ENCODE measurements around the gene CLIP3.
A peak's percentile ranks its signal among the peaks of the same experiment; 100 is the strongest.

The CLIP3 gene

GRCh38 chr19:35993923-35994598, 38.6 kb downstream of the CLIP3 start:
- ChIA-PET CTCF (interaction anchor here (0.6 to 1.7 kb wide), 5 partner anchors 11 to 176 kb away, joined by 3 to 5 read pairs (median 3); partner anchors contain the start of gene ALKBH6), POLR2A (interaction anchor here (0.6 to 1.0 kb wide), 2 partner anchors 20 to 142 kb away, joined by 3 to 4 read pairs; partner anchors contain the start of gene ALKBH6)
- DNase-seq (ENCODE audit: low read depth, low spot score), result no peak
- no peak for TF ChIP-seq CTCF (IDR thresholded peaks at IDR 0.05; ENCODE audit: insufficient read depth, low read length, missing control alignments)
- peak overlapping the region; percentile 78 for H3K4me3 ChIP-seq (ENCODE audit: low read depth, low read length)

GRCh38 chr19:35992907-35993765, 39.5 kb downstream of the CLIP3 start:
- DNase-seq (ENCODE audit: low read depth, low spot score), result no peak
- ChIA-PET CTCF (interaction anchor here (0.9 to 1.7 kb wide), 4 partner anchors 10 to 55 kb away, joined by 3 to 5 read pairs (median 4); partner anchors contain the start of gene ALKBH6), POLR2A (interaction anchor here (0.6 kb wide), 1 partner anchor 143 kb away, joined by 3 read pairs; no protein-coding TSS in a partner anchor)
- no peak overlapping the region for H3K4me3 ChIP-seq (ENCODE audit: low read depth, low read length)
- TF ChIP-seq CTCF (IDR thresholded peaks at IDR 0.05; ENCODE audit: insufficient read depth, low read length, missing control alignments), result no peak

GRCh38 chr19:35991731-35992450, 40.8 kb downstream of the CLIP3 start:
- CTCF ChIA-PET, result interaction anchor here (1.2 kb wide), 1 partner anchor 32 kb away, joined by 3 read pairs; no protein-coding TSS in a partner anchor
- no peak for DNase-seq (ENCODE audit: low read depth, low spot score)
- TF ChIP-seq CTCF (IDR thresholded peaks at IDR 0.05; ENCODE audit: insufficient read depth, low read length, missing control alignments), result no peak
- no peak overlapping the region for H3K4me3 ChIP-seq (ENCODE audit: low read depth, low read length)
- POLR2A ChIA-PET, result no interaction called here

GRCh38 chr19:35990771-35991730, 41.6 kb downstream of the CLIP3 start:
- CTCF ChIA-PET, result interaction anchor here (1.2 to 1.5 kb wide), 2 partner anchors 31 to 44 kb away, joined by 3 to 4 read pairs; no protein-coding TSS in a partner anchor
- no peak for DNase-seq (ENCODE audit: low read depth, low spot score)
- POLR2A ChIA-PET, result no interaction called here
- no peak for TF ChIP-seq CTCF (IDR thresholded peaks at IDR 0.05; ENCODE audit: insufficient read depth, low read length, missing control alignments)
- no peak overlapping the region for H3K4me3 ChIP-seq (ENCODE audit: low read depth, low read length)

- DNase-seq (ENCODE audit: low read depth, low spot score), result no peak
- CTCF ChIA-PET, result interaction anchor here (1.5 kb wide), 1 partner anchor 43 kb away, joined by 4 read pairs; no protein-coding TSS in a partner anchor
- POLR2A ChIA-PET, result no interaction called here
- TF ChIP-seq CTCF (IDR thresholded peaks at IDR 0.05; ENCODE audit: insufficient read depth, low read length, missing control alignments), result no peak
- H3K4me3 ChIP-seq (ENCODE audit: low read depth, low read length), result no peak overlapping the region
Observed at GRCh38 chr19:35990156-35990555, 42.5 kb downstream of the CLIP3 start.
